GM23338 (cell line): ENCODE measurements around the gene VCL. TPM values are rescaled to one million over a fixed set of nuclear protein-coding genes. Genes with fewer than 3 reads are reported as not detected.

Experiments
- ATAC-seq: fragments of 200-7000 bp; cut with Tn5 transposase; 3 replicates; pipeline ENCODE4 v1.9.1; 2020
- DNase-seq: peaks from one replicate; pipeline ENCODE4 v3.0.0-alpha.2; 2015; ENCODE audit warnings: low spot score
- H2AFZ ChIP-seq: fragments of 200-600 bp; sonication (generic); 2 replicates; pipeline ENCODE4 v1.8.0; 2016; ENCODE audit warnings: antibody characterized with exemption, mild to moderate bottlenecking, moderate library complexity
- H3F3A ChIP-seq: fragments of 200-600 bp; sonication (generic); replicated peaks from 2 replicates; pipeline ENCODE4 v1.8.0; 2017; ENCODE audit warnings: antibody characterized with exemption, mixed run types, low read depth
- H3K27ac ChIP-seq: fragments of 200-600 bp; sonication (generic); 2 replicates; pipeline ENCODE4 v1.6.1; 2016; ENCODE audit warnings: low read depth
- H3K27me3 ChIP-seq: fragments of 200-600 bp; sonication (generic); 2 replicates; pipeline ENCODE4 v1.8.0; 2016; ENCODE audit warnings: mild to moderate bottlenecking, mixed run types, moderate library complexity; ENCODE audit not compliant: insufficient read depth
- H3K36me3 ChIP-seq: fragments of 200-600 bp; sonication (generic); 2 replicates; pipeline ENCODE4 v1.8.0; 2016; ENCODE audit warnings: mild to moderate bottlenecking; ENCODE audit not compliant: insufficient read depth
- H3K4me1 ChIP-seq: fragments of 200-600 bp; sonication (generic); 2 replicates; pipeline ENCODE4 v1.8.0; 2016; ENCODE audit warnings: mild to moderate bottlenecking, moderate library complexity; ENCODE audit not compliant: insufficient read depth
- H3K4me2 ChIP-seq: fragments of 200-600 bp; sonication (generic); 2 replicates; pipeline ENCODE4 v1.7.1; 2017; ENCODE audit warnings: mixed run types
- H3K4me3 ChIP-seq: fragments of 200-600 bp; sonication (generic); 2 replicates; pipeline ENCODE4 v1.6.1; 2016; ENCODE audit warnings: mixed run types
- H3K79me2 ChIP-seq: fragments of 200-600 bp; sonication (generic); replicated peaks from 2 replicates; pipeline ENCODE4 v1.8.0; 2017; ENCODE audit warnings: mild to moderate bottlenecking; ENCODE audit not compliant: insufficient read depth
- H3K9me2 ChIP-seq: fragments of 200-600 bp; sonication (generic); 2 replicates; pipeline ENCODE4 v1.8.0; 2017; ENCODE audit not compliant: insufficient read depth
- H4K20me1 ChIP-seq: fragments of 200-600 bp; sonication (generic); replicated peaks from 2 replicates; pipeline ENCODE4 v1.8.0; 2017; ENCODE audit warnings: mild to moderate bottlenecking; ENCODE audit not compliant: insufficient read depth
- H3K27ac Mint-ChIP-seq: 2 replicates; pipeline ENCODE4 v1.8.0; 2020; ENCODE audit warnings: inconsistent platforms, mild to moderate bottlenecking, moderate library complexity, mixed read lengths
- H3K27me3 Mint-ChIP-seq: 3 replicates; pipeline ENCODE4 v1.8.0; 2022; ENCODE audit warnings: low read depth, mild to moderate bottlenecking, moderate library complexity, mixed read lengths, inconsistent platforms; ENCODE audit not compliant: insufficient read depth, poor library complexity
- H3K36me3 Mint-ChIP-seq: 3 replicates; pipeline ENCODE4 v1.8.0; 2021; ENCODE audit warnings: low read depth, mild to moderate bottlenecking, inconsistent platforms, moderate library complexity, mixed read lengths
- H3K4me1 Mint-ChIP-seq: 3 replicates; pipeline ENCODE4 v1.8.0; 2020; ENCODE audit warnings: mild to moderate bottlenecking, inconsistent platforms, mixed read lengths
- H3K4me3 Mint-ChIP-seq: 3 replicates; pipeline ENCODE4 v1.8.0; 2021; ENCODE audit warnings: moderate library complexity, mild to moderate bottlenecking, inconsistent platforms, mixed read lengths
- H3K9me3 Mint-ChIP-seq: 3 replicates; pipeline ENCODE4 v1.8.0; 2020; ENCODE audit warnings: moderate library complexity, mild to moderate bottlenecking, inconsistent platforms, mixed read lengths
- EZH2phosphoT487 ChIP-seq: fragments of 200-600 bp; sonication (generic); IDR thresholded peaks from one replicate; pipeline ENCODE4 v1.8.1; 2018; ENCODE audit warnings: antibody characterized with exemption; ENCODE audit not compliant: unreplicated experiment
- NANOG ChIP-seq: IDR thresholded peaks from 2 replicates; pipeline ENCODE4 v1.6.1; 2016; ENCODE audit warnings: antibody characterized with exemption, borderline replicate concordance
- STAT1 ChIP-seq: IDR thresholded peaks from one replicate; pipeline ENCODE4 v1.6.1; 2016; ENCODE audit warnings: antibody characterized with exemption; ENCODE audit not compliant: unreplicated experiment
- ZNF114 ChIP-seq: fragments of 250-450 bp; sonication (Bioruptor Pico); IDR thresholded peaks from 2 replicates; pipeline ENCODE4 v1.5.0; 2020; ENCODE audit warnings: mild to moderate bottlenecking, moderate library complexity
- ZNF331 ChIP-seq: fragments of 250-450 bp; sonication (Bioruptor Pico); IDR thresholded peaks from 2 replicates; pipeline ENCODE4 v1.5.0; 2020; ENCODE audit warnings: low read depth, mild to moderate bottlenecking, moderate library complexity
- polyA plus RNA-seq: library from polyadenylated mRNA; unstranded; fragments of >200 nt; fragmentation: Nextera tagmentation; extraction: Ambion mirVana; gene quantifications from 2 replicates; pipeline ENCODE4 v1.2.1, GENCODE V29; 2016
- total RNA-seq: library from RNA; depleted of rRNA; stranded (reverse); fragments of >200 nt; shearing (Covaris generic); gene quantifications from 2 replicates; pipeline ENCODE4 v1.2.3, GENCODE V29; 2014
- TF ChIP-seq, protein P1 (sequence below): IDR thresholded peaks from one replicate; pipeline ENCODE4 v1.6.1; 2018; ENCODE audit warnings: antibody characterized with exemption; ENCODE audit not compliant: unreplicated experiment
- TF ChIP-seq, protein P2 (sequence below): IDR thresholded peaks from 2 replicates; pipeline ENCODE4 v1.6.1; 2016; ENCODE audit warnings: antibody characterized with exemption

The VCL gene
- total and polyA plus RNA-seq, 2 experiments from 2014 or later: 60.7 to 254 TPM

DNA sequence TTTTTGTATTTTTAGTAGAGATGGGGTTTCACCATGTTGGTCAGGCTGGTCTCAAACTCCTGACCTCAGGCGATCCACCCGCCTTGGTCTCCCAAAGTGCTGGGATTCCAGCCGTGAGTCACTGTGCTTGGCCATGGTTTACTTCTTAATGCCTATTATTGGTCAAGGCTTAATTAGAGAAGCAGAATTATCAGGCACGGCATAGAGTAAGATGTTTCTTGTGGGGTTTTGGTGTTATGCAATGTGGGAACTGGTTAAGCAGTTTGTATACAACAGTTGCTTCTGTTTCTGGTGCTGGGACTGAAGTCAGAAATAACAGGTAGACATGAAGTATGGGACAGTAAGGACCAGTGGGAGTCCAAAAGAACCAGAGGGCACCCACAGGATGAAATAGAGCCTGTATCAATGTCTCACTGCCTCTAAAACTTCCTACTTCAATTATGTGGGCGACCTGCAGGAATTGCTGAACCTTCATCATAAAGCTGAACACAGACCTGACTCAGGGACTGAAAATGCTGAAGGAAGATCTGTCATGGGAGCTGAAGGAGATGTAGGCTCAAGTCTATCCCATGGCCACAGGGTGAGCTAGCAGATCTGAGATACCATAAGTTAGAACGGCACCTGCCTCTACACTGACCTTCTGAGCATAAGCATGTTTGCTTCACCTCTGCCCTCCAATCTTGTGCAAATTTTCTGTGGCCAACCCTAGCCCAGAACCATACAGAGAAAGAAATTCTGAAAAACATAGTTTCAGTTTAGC is 38.3 kb upstream of the VCL start:
- peak overlapping the region; percentile 66; the same call in 1 of the 2 replicates for H3K27ac Mint-ChIP-seq
- peak overlapping the region; percentile 63; the same call in 1 of the 2 replicates for H2AFZ ChIP-seq

DNA sequence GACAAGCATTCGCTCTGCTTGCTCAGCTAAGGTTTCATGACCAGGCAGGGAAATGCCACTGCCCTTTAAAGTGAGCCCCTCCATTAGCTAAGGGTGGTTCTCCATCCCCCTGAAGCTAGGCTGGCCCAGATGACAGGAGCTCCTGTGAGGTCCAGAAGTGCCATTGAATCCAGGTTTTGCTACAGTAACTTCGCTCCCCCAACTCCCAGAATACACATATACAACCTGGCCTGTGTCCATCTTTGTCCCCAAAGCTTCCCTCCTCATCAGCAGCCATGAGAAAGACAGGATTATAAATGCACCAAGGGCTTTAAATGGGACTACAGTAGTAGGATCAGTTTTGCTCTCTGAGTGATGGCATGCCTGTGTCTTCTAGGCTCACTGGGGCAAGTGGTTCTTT is 35.5 kb upstream of the VCL start:
- Histone ChIP-seq H2AFZ (no peak overlapping the region), H3K27ac (no peak overlapping the region), H3K79me2 (no peaks in the 10 kb centered on the region), H3F3A (peaks cover 7% of the 10 kb centered on the region), H3K4me1 (peaks cover 11% of the 10 kb centered on the region), H3K9me2 (no peaks in the 10 kb centered on the region), H3K4me2 (no peak overlapping the region), H4K20me1 (no peaks in the 10 kb centered on the region), H3K36me3 (no peaks in the 10 kb centered on the region), H3K4me3 (no peak overlapping the region), H3K27me3 (no peaks in the 10 kb centered on the region)
- DNase-seq (no peak), ATAC-seq (no peak)
- Mint-ChIP-seq H3K36me3 (no peaks in the 10 kb centered on the region), H3K27ac (0 out of 2 replicates have a peak overlapping the region, but pooled peaks have one; percentile 39), H3K9me3 (no peaks in the 10 kb centered on the region), H3K4me3 (no peak overlapping the region), H3K27me3 (peaks cover 17% of the 10 kb centered on the region), H3K4me1 (peaks cover 33% of the 10 kb centered on the region)
- TF ChIP-seq, protein P1, sequence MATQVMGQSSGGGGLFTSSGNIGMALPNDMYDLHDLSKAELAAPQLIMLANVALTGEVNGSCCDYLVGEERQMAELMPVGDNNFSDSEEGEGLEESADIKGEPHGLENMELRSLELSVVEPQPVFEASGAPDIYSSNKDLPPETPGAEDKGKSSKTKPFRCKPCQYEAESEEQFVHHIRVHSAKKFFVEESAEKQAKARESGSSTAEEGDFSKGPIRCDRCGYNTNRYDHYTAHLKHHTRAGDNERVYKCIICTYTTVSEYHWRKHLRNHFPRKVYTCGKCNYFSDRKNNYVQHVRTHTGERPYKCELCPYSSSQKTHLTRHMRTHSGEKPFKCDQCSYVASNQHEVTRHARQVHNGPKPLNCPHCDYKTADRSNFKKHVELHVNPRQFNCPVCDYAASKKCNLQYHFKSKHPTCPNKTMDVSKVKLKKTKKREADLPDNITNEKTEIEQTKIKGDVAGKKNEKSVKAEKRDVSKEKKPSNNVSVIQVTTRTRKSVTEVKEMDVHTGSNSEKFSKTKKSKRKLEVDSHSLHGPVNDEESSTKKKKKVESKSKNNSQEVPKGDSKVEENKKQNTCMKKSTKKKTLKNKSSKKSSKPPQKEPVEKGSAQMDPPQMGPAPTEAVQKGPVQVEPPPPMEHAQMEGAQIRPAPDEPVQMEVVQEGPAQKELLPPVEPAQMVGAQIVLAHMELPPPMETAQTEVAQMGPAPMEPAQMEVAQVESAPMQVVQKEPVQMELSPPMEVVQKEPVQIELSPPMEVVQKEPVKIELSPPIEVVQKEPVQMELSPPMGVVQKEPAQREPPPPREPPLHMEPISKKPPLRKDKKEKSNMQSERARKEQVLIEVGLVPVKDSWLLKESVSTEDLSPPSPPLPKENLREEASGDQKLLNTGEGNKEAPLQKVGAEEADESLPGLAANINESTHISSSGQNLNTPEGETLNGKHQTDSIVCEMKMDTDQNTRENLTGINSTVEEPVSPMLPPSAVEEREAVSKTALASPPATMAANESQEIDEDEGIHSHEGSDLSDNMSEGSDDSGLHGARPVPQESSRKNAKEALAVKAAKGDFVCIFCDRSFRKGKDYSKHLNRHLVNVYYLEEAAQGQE: no peak
- TF ChIP-seq, protein P2, sequence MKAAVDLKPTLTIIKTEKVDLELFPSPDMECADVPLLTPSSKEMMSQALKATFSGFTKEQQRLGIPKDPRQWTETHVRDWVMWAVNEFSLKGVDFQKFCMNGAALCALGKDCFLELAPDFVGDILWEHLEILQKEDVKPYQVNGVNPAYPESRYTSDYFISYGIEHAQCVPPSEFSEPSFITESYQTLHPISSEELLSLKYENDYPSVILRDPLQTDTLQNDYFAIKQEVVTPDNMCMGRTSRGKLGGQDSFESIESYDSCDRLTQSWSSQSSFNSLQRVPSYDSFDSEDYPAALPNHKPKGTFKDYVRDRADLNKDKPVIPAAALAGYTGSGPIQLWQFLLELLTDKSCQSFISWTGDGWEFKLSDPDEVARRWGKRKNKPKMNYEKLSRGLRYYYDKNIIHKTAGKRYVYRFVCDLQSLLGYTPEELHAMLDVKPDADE: no peak
- TF ChIP-seq EZH2phosphoT487 (no peak), ZNF331 (CRISPR knock-in tag) (no peak)

More for the DNA sequence above, 38.3 kb upstream of the VCL start:
- TF ChIP-seq NANOG (no peak), ZNF331 (CRISPR knock-in tag) (no peak), ZNF114 (CRISPR knock-in tag) (no peak), STAT1 (no peak)
- TF ChIP-seq, protein P2: no peak
- TF ChIP-seq, protein P1: no peak
- Mint-ChIP-seq H3K4me1 (peaks cover 22% of the 10 kb centered on the region), H3K4me3 (no peak overlapping the region), H3K36me3 (no peaks in the 10 kb centered on the region), H3K9me3 (no peaks in the 10 kb centered on the region), H3K27me3 (peaks cover 4% of the 10 kb centered on the region)
- DNase-seq (no peak), ATAC-seq (no peak)
- Histone ChIP-seq H3F3A (no peaks in the 10 kb centered on the region; the same call in 1 of the 2 replicates), H3K36me3 (no peaks in the 10 kb centered on the region), H3K4me3 (no peak overlapping the region), H3K27me3 (no peaks in the 10 kb centered on the region), H4K20me1 (no peaks in the 10 kb centered on the region), H3K4me1 (peaks cover 11% of the 10 kb centered on the region), H3K27ac (no peak overlapping the region), H3K79me2 (no peaks in the 10 kb centered on the region), H3K9me2 (no peaks in the 10 kb centered on the region), H3K4me2 (no peak overlapping the region)
